D721Med (cell line): ENCODE results near the gene HK1.

Experiments used
- DNase-seq: peaks from one replicate; pipeline ENCODE4 v3.0.0; 2011; ENCODE audit warnings: low spot score; ENCODE audit not compliant: insufficient read length
- FAIRE-seq: peaks from 2 replicates; lab custom pipeline; 2011; peaks lifted over from hg19 to GRCh38; lab: Jason Lieb, UNC
- TF ChIP-seq, protein P1 (sequence below): IDR thresholded peaks from 2 replicates; pipeline ENCODE4 v1.5.1; 2012; ENCODE audit warnings: mild to moderate bottlenecking, control low read depth; ENCODE audit not compliant: insufficient read depth; ENCODE audit errors: missing control alignments

Gene HK1

DNA sequence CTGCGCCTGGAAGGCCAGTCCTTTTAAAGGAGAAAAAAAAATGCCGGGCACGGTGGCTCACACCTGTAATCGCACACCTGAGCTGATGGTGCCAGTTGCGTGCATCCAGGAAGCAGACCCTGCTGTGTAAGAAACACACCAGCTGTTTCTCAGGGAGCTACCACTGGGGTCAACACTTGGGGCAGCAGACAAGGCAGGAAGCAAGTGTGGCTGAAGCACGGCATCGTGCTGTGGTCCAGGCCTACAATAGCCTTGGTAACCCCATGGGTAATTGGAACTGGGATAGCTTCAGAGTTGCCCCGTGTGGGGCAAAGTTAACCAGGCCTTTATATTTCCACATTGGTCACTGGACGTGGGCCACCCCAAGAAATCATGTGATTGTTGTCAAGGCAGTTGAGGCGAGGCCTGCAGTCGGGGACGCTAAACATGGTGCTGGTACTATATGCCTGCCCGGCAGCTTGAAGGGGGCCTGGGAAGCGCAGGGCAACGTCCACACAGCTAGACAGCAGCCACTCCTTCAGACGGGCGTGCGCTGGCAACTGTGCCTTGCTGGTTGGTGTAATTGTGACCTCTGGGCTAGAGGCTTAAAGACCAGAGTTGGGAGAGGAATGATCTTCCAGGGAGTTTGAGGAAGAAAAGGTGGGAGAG, 140.9 kb downstream of the HK1 start:
- FAIRE-seq (no peak), DNase-seq (no peak)
- TF ChIP-seq, protein P1, sequence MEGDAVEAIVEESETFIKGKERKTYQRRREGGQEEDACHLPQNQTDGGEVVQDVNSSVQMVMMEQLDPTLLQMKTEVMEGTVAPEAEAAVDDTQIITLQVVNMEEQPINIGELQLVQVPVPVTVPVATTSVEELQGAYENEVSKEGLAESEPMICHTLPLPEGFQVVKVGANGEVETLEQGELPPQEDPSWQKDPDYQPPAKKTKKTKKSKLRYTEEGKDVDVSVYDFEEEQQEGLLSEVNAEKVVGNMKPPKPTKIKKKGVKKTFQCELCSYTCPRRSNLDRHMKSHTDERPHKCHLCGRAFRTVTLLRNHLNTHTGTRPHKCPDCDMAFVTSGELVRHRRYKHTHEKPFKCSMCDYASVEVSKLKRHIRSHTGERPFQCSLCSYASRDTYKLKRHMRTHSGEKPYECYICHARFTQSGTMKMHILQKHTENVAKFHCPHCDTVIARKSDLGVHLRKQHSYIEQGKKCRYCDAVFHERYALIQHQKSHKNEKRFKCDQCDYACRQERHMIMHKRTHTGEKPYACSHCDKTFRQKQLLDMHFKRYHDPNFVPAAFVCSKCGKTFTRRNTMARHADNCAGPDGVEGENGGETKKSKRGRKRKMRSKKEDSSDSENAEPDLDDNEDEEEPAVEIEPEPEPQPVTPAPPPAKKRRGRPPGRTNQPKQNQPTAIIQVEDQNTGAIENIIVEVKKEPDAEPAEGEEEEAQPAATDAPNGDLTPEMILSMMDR = no peak

DNA sequence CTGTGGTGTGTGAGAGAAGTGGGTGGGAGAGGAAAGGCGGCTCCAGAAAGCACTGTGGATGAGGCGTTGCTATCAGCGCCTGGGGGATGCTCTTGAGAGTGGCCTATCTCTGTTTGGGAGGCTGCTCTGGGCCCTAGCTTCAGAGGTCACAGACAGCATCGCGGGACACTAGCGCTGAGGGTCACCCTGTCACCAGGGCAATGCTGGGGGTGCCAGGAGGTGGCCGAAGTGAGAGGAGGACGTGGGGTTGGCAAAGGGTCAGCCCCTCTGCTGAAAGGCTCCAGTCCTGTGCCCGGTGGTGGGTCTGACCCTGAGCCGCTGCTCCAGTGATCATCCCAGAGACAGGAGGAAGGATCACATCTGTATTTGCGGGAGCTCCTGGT, 141.4 kb downstream of the HK1 start:
- TF ChIP-seq, protein P1 = no peak
- FAIRE-seq (no peak), DNase-seq (no peak)

DNA sequence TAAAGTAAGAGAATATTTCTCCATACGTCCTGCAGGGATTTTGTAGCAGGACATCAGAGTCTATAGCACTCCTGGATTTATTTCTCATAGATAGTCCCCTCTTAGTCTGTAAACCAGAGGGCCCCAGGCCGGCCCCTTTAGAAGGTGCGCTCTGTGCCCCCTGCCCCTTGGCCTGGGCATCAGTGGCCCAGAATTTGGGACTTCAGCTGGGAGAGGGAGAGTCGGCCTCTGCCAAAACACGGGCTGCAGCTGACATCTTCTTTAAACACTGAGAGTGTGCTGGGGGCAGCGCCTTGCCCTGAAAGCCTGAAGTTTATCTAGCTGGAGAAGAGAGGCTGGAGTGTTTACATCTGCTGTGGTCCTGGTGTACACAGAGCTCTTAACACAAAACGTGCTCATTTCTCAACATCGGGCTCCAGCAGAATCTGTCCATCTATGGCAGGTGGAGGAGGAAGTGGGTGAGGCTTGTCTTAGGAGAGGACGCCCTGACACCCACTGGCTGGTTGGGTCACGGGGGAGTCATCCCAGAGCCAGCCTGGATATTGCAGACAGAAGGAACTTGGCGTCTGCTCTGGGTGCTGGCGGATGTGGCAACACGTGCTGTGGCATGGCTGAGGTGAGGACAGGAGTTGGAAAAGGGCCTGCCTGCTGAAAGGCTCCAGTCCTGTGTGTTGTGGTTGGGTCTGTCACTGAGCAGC, 143.5 kb downstream of the HK1 start:
- TF ChIP-seq, protein P1 = no peak
- FAIRE-seq (no peak), DNase-seq (no peak)

DNA sequence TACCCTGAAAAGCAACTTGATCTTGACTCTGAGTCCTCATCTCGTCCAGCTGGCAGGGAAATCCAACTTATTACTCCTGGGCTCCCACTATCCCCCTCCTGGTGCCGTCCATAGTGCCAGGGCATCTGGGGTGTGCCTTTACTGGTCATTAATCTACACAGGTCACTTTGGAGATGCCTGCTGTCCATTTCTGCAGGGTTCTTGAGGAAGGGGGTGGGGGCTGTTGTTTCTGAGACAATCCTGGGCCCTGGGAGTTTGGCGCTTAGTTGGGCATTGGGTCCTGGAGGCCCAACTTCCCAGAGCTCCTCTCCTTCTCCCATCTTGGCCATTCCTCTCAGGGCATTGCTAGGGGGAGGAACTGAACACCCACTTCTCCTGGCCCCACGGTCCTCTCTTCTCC, 144.4 kb downstream of the HK1 start:
- DNase-seq = no peak
- no peak for FAIRE-seq
- TF ChIP-seq, protein P1 = no peak

DNA sequence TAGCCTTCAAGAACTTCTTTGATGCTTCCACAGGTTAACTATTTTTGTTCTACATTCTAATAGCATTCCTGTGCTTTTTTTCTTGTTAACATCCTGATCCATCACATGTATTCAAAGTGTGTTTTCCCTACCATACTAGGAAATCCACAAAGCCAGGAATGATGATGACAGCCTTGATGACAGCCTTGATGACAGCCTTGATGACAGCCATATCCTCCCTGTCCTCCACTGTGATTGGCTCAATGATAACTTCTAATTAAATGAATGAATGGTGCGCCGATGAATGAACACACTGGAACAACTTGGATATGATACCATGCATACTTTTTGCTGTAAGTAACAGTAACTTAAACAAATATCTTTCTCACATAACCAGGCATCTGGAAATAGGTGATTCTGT, 146.7 kb downstream of the HK1 start:
- TF ChIP-seq, protein P1 = no peak
- FAIRE-seq (no peak), DNase-seq (no peak)

DNA sequence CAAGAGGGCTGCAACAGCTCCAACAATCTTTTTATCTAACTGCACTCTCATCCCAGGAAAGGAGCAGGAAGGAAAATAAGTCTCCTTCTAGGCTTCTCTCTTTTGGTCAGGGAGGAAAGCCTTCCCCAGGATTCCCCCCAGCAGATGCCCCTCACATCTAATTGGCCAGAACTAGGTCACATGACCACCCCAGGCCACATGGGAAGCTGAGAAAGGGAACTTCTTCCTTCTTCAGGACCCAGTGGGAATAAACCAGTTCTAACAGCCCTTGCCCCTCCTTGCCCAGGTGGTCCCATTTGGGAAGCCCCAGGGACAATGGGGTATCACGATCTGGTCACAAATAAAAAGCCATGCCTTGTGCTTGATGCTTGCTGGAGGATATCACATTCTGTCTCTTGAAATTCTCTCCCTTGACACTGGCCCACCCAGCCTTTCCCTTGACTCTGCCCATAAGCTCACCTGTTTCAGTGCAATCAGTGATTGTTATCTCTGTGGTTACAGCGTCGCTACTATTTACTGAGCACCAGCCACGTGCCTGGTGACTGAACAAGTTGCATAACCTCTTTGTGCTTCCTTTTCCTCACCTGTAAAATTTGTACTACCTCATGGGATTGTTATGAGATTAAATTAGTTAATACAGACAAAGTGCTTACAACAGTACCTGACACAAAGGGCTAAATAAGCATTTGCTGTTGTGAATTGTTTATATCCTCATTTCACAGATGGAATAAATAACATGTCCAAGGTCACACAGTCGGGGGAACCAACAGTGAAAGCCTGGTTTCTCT, 147.4 kb downstream of the HK1 start:
- DNase-seq (no peak), FAIRE-seq (no peak)
- TF ChIP-seq, protein P1 = no peak

DNA sequence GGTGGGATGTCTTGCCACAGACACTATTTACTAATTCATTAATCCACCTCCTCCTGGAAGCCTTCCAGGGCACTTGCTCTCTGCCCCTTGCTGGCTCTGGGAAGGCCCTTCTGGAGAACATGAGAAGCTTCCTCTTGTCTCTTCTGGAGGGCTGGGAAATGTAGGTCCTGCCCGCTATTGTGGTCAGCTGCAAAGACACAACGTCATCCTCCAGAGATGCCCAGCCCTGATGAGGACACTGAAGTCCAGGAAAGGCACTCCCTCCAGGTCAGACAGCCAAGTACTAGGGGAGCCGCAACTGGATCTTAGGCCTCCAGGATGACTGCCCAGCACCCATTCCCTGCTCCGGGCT, 148.1 kb downstream of the HK1 start:
- no peak for FAIRE-seq
- DNase-seq = no peak
- TF ChIP-seq, protein P1 = no peak
